HepG2 (cell line): ENCODE data around the gene PLCD4. TPM values are rescaled to one million over a fixed set of nuclear protein-coding genes. Genes with fewer than 3 reads are reported as not detected.

Experiments
- ATAD3A ChIP-seq: sonication (generic); formaldehyde crosslinking; IDR thresholded peaks from 2 replicates; pipeline ENCODE4 v1.4.0; 2020; ENCODE audit warnings: missing genetic modification reagents
- CENPT ChIP-seq: sonication (generic); formaldehyde crosslinking; IDR thresholded peaks from 2 replicates; pipeline ENCODE4 v1.8.0; 2022; ENCODE audit warnings: low read depth, mild to moderate bottlenecking, moderate library complexity, missing genetic modification reagents
- ERF ChIP-seq: IDR thresholded peaks from 2 replicates; pipeline ENCODE4 v1.6.1; 2018; ENCODE audit warnings: missing biosample characterization, missing genetic modification reagents
- FOXK1 ChIP-seq: sonication (generic); formaldehyde crosslinking; IDR thresholded peaks from 2 replicates; pipeline ENCODE4 v1.4.0; 2020; ENCODE audit warnings: low read depth, missing genetic modification reagents, borderline replicate concordance
- HNRNPH1 ChIP-seq: fragments of 200-400 bp; formaldehyde crosslinking; optimal IDR thresholded peaks from 2 replicates; pipeline ENCODE3; 2017; ENCODE audit warnings: mild to moderate bottlenecking, low read depth, low read length
- PCBP1 ChIP-seq: fragments of 200-400 bp; formaldehyde crosslinking; IDR thresholded peaks from 2 replicates; pipeline ENCODE4 v1.6.1; 2017; ENCODE audit warnings: mild to moderate bottlenecking, low read depth, low read length, borderline replicate concordance
- PPARG ChIP-seq: conservative IDR thresholded peaks from 2 replicates; pipeline ENCODE4 v1.6.1; 2016; ENCODE audit warnings: missing biosample characterization, missing genetic modification reagents
- SRSF1 ChIP-seq: fragments of 200-400 bp; formaldehyde crosslinking; optimal IDR thresholded peaks from 2 replicates; pipeline ENCODE3; 2017; ENCODE audit warnings: mild to moderate bottlenecking, low read depth, low read length, moderate library complexity
- YY1 ChIP-seq: IDR thresholded peaks from 2 replicates; pipeline ENCODE4 v1.6.1; 2011; ENCODE audit warnings: low read length, low read depth, moderate library complexity, mild to moderate bottlenecking; ENCODE audit not compliant: insufficient read depth, insufficient replicate concordance
- ZNF292 ChIP-seq: sonication (generic); formaldehyde crosslinking; IDR thresholded peaks from 2 replicates; pipeline ENCODE4 v1.8.1; 2022; ENCODE audit warnings: mild to moderate bottlenecking, low read depth, missing genetic modification reagents, borderline replicate concordance
- ZNF737 ChIP-seq: sonication (generic); formaldehyde crosslinking; IDR thresholded peaks from 2 replicates; pipeline ENCODE4 v1.5.0; 2020; ENCODE audit warnings: missing genetic modification reagents, mild to moderate bottlenecking, borderline replicate concordance
- polyA plus RNA-seq, 8 experiments: library from polyadenylated mRNA; depleted of rRNA in 3 of 8; stranded (reverse) in 7 of 8; unstranded in 1 of 8; fragments of >200 nt; fragmentation: Illumina TruSeq in 4 of 8; extraction: Trizol in 4 of 8; gene quantifications; 2 replicates each; pipeline versions ENCODE4 v1.2.1 to v1.2.3, GENCODE V29; 2011 to 2016; ENCODE audit warnings: low read depth in 4 of 8, missing spikeins in 1 of 8, mixed read lengths in 1 of 8; ENCODE audit not compliant: insufficient read depth in 1 of 8
- total RNA-seq, 5 experiments: library from RNA; depleted of rRNA; stranded (reverse); fragments of >200 nt; fragmentation: Illumina TruSeq; extraction: Trizol; gene quantifications; 2 replicates each; pipeline ENCODE4 v1.2.3, GENCODE V29; 2016; ENCODE audit warnings: low read depth in 1 of 5
- TF ChIP-seq, protein P1 (sequence below): sonication (generic); formaldehyde crosslinking; IDR thresholded peaks from 2 replicates; pipeline ENCODE4; 2020; ENCODE audit warnings: missing genetic modification reagents, mild to moderate bottlenecking, borderline replicate concordance
- TF ChIP-seq, protein P2 (sequence below): sonication (generic); formaldehyde crosslinking; conservative IDR thresholded peaks from 2 replicates; pipeline ENCODE4 v1.4.0; 2020; ENCODE audit warnings: missing genetic modification reagents
- TF ChIP-seq, protein P3 (sequence below): sonication (generic); formaldehyde crosslinking; conservative IDR thresholded peaks from 2 replicates; pipeline ENCODE4 v1.4.0; 2020; ENCODE audit warnings: missing genetic modification reagents
- TF ChIP-seq, protein P4 (sequence below): sonication (generic); formaldehyde crosslinking; IDR thresholded peaks from 2 replicates; pipeline ENCODE4 v1.8.1; 2023; ENCODE audit warnings: mild to moderate bottlenecking, missing genetic modification reagents
- TF ChIP-seq, protein P5 (sequence below): sonication (generic); formaldehyde crosslinking; IDR thresholded peaks from 2 replicates; pipeline ENCODE4 v1.5.1; 2020; ENCODE audit warnings: missing genetic modification reagents, mild to moderate bottlenecking, borderline replicate concordance

The PLCD4 gene
- total and polyA plus RNA-seq, 2 of the 13 experiments (the other 11 are each of a cell fraction or from before 2014, with no cell fraction given) = 0.26 TPM; not detected in 1

DNA sequence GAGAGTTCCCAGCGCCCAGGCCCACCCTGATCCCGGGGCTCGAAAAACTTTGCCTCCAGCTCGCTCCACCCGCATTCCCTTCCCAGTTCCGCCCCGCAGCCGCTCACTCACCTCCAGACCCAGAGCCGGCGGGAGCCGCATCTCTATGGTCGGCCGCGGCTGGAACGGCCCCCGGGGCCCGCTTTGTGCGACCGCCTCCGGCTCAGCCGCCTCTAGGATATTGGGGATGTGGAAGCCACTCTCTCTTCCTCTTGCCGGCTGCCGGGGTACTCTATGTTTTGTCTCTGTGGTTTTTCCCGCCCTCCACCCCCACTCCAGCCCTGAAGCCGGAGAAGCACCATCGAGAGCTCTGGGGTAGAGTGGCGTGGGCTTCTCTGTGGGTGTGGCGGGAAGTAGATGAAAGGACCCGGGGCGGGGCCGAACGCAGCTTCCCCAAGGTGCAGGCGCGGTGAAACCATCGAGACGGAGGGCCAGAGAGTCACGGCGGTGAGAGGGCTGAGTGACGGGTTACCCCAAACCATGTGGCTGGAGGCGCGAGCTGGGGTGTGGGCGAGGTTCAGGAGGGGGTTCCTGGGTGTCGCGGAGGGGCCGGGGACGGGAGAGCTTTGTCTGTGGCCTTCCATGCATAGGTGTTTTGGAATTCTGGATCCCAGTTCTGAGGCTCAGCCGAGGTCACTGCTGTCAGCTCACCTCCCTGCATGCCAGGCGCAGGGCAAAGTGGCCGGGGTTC is 51.7 kb downstream of the PLCD4 start, which contains the start of the genes BCS1L and ZNF142 (continued):
- TF ChIP-seq PCBP1 (peak; percentile 91; the same call in 1 of the 2 replicates), FOXK1 (CRISPR knock-in tag) (peak; percentile 74; the same call in 1 of the 2 replicates), ERF (CRISPR knock-in tag) (peak; percentile 83), HNRNPH1 (peak; percentile 45), SRSF1 (peak; percentile 92), YY1 (peak; percentile 72), ATAD3A (CRISPR knock-in tag) (no peak), ZNF737 (CRISPR knock-in tag) (no peak; the same call in 1 of the 2 replicates), PPARG (CRISPR knock-in tag) (no peak), CENPT (CRISPR knock-in tag) (0 out of 2 replicates have a peak, but pooled peaks have one; percentile 62), ZNF292 (no peak)
- TF ChIP-seq, protein P1, sequence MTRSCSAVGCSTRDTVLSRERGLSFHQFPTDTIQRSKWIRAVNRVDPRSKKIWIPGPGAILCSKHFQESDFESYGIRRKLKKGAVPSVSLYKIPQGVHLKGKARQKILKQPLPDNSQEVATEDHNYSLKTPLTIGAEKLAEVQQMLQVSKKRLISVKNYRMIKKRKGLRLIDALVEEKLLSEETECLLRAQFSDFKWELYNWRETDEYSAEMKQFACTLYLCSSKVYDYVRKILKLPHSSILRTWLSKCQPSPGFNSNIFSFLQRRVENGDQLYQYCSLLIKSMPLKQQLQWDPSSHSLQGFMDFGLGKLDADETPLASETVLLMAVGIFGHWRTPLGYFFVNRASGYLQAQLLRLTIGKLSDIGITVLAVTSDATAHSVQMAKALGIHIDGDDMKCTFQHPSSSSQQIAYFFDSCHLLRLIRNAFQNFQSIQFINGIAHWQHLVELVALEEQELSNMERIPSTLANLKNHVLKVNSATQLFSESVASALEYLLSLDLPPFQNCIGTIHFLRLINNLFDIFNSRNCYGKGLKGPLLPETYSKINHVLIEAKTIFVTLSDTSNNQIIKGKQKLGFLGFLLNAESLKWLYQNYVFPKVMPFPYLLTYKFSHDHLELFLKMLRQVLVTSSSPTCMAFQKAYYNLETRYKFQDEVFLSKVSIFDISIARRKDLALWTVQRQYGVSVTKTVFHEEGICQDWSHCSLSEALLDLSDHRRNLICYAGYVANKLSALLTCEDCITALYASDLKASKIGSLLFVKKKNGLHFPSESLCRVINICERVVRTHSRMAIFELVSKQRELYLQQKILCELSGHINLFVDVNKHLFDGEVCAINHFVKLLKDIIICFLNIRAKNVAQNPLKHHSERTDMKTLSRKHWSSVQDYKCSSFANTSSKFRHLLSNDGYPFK (CRISPR knock-in tag) = peak; percentile 89; the same call in 1 of the 2 replicates
- TF ChIP-seq, protein P2, sequence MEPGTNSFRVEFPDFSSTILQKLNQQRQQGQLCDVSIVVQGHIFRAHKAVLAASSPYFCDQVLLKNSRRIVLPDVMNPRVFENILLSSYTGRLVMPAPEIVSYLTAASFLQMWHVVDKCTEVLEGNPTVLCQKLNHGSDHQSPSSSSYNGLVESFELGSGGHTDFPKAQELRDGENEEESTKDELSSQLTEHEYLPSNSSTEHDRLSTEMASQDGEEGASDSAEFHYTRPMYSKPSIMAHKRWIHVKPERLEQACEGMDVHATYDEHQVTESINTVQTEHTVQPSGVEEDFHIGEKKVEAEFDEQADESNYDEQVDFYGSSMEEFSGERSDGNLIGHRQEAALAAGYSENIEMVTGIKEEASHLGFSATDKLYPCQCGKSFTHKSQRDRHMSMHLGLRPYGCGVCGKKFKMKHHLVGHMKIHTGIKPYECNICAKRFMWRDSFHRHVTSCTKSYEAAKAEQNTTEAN = peak; percentile 68; the same call in 1 of the 2 replicates
- TF ChIP-seq, protein P3, sequence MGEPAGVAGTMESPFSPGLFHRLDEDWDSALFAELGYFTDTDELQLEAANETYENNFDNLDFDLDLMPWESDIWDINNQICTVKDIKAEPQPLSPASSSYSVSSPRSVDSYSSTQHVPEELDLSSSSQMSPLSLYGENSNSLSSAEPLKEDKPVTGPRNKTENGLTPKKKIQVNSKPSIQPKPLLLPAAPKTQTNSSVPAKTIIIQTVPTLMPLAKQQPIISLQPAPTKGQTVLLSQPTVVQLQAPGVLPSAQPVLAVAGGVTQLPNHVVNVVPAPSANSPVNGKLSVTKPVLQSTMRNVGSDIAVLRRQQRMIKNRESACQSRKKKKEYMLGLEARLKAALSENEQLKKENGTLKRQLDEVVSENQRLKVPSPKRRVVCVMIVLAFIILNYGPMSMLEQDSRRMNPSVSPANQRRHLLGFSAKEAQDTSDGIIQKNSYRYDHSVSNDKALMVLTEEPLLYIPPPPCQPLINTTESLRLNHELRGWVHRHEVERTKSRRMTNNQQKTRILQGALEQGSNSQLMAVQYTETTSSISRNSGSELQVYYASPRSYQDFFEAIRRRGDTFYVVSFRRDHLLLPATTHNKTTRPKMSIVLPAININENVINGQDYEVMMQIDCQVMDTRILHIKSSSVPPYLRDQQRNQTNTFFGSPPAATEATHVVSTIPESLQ (CRISPR knock-in tag) = 0 out of 2 replicates have a peak, but pooled peaks have one; percentile 29
- TF ChIP-seq, protein P4, sequence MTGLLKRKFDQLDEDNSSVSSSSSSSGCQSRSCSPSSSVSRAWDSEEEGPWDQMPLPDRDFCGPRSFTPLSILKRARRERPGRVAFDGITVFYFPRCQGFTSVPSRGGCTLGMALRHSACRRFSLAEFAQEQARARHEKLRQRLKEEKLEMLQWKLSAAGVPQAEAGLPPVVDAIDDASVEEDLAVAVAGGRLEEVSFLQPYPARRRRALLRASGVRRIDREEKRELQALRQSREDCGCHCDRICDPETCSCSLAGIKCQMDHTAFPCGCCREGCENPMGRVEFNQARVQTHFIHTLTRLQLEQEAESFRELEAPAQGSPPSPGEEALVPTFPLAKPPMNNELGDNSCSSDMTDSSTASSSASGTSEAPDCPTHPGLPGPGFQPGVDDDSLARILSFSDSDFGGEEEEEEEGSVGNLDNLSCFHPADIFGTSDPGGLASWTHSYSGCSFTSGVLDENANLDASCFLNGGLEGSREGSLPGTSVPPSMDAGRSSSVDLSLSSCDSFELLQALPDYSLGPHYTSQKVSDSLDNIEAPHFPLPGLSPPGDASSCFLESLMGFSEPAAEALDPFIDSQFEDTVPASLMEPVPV = peak; percentile 55; the same call in 1 of the 2 replicates
- TF ChIP-seq, protein P5, sequence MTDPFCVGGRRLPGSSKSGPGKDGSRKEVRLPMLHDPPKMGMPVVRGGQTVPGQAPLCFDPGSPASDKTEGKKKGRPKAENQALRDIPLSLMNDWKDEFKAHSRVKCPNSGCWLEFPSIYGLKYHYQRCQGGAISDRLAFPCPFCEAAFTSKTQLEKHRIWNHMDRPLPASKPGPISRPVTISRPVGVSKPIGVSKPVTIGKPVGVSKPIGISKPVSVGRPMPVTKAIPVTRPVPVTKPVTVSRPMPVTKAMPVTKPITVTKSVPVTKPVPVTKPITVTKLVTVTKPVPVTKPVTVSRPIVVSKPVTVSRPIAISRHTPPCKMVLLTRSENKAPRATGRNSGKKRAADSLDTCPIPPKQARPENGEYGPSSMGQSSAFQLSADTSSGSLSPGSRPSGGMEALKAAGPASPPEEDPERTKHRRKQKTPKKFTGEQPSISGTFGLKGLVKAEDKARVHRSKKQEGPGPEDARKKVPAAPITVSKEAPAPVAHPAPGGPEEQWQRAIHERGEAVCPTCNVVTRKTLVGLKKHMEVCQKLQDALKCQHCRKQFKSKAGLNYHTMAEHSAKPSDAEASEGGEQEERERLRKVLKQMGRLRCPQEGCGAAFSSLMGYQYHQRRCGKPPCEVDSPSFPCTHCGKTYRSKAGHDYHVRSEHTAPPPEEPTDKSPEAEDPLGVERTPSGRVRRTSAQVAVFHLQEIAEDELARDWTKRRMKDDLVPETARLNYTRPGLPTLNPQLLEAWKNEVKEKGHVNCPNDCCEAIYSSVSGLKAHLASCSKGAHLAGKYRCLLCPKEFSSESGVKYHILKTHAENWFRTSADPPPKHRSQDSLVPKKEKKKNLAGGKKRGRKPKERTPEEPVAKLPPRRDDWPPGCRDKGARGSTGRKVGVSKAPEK (CRISPR knock-in tag) = 0 out of 2 replicates have a peak, but pooled peaks have one; percentile 17
